HG03342 (cell line): ENCODE results near the gene OR1N2.
"Not testable (repeated sequence)": the region's sequence is repeated elsewhere in the genome, so short reads cannot be mapped to it uniquely, and the experiment has no call there.

Source experiments
- ATAC-seq: cut with Tn5 transposase; IDR thresholded peaks from one replicate; pipeline ENCODE4 v1.9.1; 2021; ENCODE audit warnings: mild to moderate bottlenecking, moderate library complexity; ENCODE audit not compliant: unreplicated experiment

The OR1N2 gene

GRCh38 chr9:122552812-122553211, at the start of gene OR1N2:
Gene OR1N2 (plus strand): TSS chr9:122553112. CDS start chr9:122553212, 100 bp downstream.
- ATAC-seq, result no peak

GRCh38 chr9:122506964-122507363, 45.9 kb upstream of the OR1N2 start:
- no peak for ATAC-seq

GRCh38 chr9:122510502-122510901, 42.4 kb upstream of the OR1N2 start, which contains the start of gene OR1J2:
Gene OR1J2 (plus strand): TSS chr9:122510802. CDS start chr9:122510802, 0 bp downstream.
- ATAC-seq, result no peak

GRCh38 chr9:122518226-122518625, 34.7 kb upstream of the OR1N2 start:
- no peak for ATAC-seq

- ATAC-seq, result no peak
Observed at GRCh38 chr9:122518841-122519240, 34.1 kb upstream of the OR1N2 start, which contains the start of gene OR1J4. Gene OR1J4 (plus strand): TSS chr9:122519141. CDS start chr9:122519141, 0 bp downstream.

GRCh38 chr9:122519376-122519775, 33.5 kb upstream of the OR1N2 start:
- ATAC-seq, result no peak

- ATAC-seq, result no peak
Observed at GRCh38 chr9:122526602-122527001, 26.3 kb upstream of the OR1N2 start.

- ATAC-seq, result no peak
Observed at GRCh38 chr9:122527193-122527592, 25.7 kb upstream of the OR1N2 start, which contains the start of gene OR1N1. Gene OR1N1 (minus strand): TSS chr9:122527293. CDS start chr9:122527293, 0 bp downstream.

- ATAC-seq, result not testable (repeated sequence)
Observed at GRCh38 chr9:122531157-122531556, 21.8 kb upstream of the OR1N2 start.

- ATAC-seq, result no peak
Observed at GRCh38 chr9:122536134-122536533, 16.8 kb upstream of the OR1N2 start.

GRCh38 chr9:122537066-122537465, 15.8 kb upstream of the OR1N2 start:
- not testable (repeated sequence) for ATAC-seq

- no peak for ATAC-seq
Observed at GRCh38 chr9:122538757-122539156, 14.2 kb upstream of the OR1N2 start.

- no peak for ATAC-seq
Observed at GRCh38 chr9:122546196-122546595, 6.7 kb upstream of the OR1N2 start.

- no peak for ATAC-seq
Observed at GRCh38 chr9:122551371-122551770, 1.5 kb upstream of the OR1N2 start.

- ATAC-seq, result no peak
Observed at GRCh38 chr9:122561446-122561845, 8.5 kb downstream of the OR1N2 start.

- no peak for ATAC-seq
Observed at GRCh38 chr9:122562134-122562760, 9.3 kb downstream of the OR1N2 start.

GRCh38 chr9:122567901-122568300, 15.0 kb downstream of the OR1N2 start:
- ATAC-seq, result no peak

- no peak for ATAC-seq
Observed at GRCh38 chr9:122572456-122572855, 19.5 kb downstream of the OR1N2 start.

GRCh38 chr9:122579874-122580273, 27.0 kb downstream of the OR1N2 start:
- no peak for ATAC-seq

GRCh38 chr9:122580360-122580759, 27.4 kb downstream of the OR1N2 start:
- ATAC-seq, result no peak

- ATAC-seq, result not testable (repeated sequence)
Observed at GRCh38 chr9:122583284-122583683, 30.4 kb downstream of the OR1N2 start, which contains the start of gene OR1L8. Gene OR1L8 (minus strand): TSS chr9:122583384. CDS start chr9:122568477, 14,907 bp downstream.
